Measurements from ENCODE around the gene AGBL1.

The AGBL1 gene

GRCh38 chr15:86333819-86334218 is 254.1 kb downstream of the AGBL1 start:
- no peak for DNase-seq

- DNase-seq: no peak
Measured at GRCh38 chr15:86336051-86336788, 256.5 kb downstream of the AGBL1 start.

DNA sequence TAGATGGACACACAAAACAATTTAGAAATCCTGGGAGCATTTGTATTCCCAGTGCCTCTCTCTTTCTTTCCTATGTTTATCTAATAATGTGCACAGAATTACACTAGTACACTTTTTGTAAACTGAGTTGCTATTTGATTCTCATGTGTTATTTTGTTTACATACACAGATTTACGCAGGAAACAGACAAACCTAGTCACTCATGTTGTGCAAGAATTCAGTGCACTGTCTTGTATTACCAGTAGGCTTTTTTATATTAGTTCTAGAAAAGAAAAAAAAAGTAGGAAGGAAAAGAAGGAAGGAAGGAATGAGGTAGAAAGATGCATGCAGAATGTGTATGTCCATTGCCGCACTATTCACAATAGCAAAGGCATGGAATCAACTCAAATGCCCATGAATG is 257.4 kb downstream of the AGBL1 start:
- DNase-seq: no peak

DNA sequence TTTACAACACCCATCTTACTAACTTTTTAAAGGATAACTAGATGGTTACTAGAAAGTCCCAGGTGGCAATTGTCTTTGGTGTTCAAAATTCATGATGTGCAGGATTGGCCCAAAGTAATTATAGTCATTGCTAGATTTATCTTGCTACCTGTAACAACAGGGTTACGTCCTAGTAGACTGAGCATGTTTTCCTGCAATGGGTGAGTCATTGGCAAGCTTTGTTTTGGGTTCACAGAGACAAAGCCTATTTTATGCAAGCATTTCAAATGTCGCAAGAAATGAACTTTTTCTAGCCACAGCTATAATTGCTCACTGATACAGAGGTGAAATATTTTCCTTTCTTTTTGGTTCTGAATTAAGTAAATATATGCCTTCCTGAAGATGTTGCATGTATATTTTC is 267.6 kb downstream of the AGBL1 start:
- DNase-seq: no peak

DNA sequence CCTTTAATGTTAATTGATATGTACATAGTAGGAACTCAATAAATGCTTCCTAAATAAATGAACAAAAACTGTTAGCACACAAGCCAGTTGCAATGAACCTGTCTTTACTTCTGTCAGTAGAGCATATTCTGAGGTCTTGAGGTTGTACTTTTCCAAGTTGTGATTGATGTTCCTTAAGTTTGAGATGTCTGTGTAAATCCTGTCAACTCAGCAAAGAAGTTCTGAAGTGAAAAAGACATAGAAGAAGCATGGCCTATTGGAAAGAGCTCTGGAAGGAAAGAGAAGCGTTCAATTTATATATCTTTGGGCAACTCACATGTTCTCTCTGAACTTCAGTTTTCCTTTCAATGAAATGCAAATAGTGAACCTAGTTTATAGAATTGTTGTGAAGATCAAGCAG is 269.9 kb downstream of the AGBL1 start:
- no peak for DNase-seq

GRCh38 chr15:86353213-86353612 is 273.5 kb downstream of the AGBL1 start:
- DNase-seq: no peak

- DNase-seq: no peak
Measured at GRCh38 chr15:86355361-86355760, 275.7 kb downstream of the AGBL1 start.

- DNase-seq: no peak
Measured at GRCh38 chr15:86355801-86356200, 276.1 kb downstream of the AGBL1 start.

DNA sequence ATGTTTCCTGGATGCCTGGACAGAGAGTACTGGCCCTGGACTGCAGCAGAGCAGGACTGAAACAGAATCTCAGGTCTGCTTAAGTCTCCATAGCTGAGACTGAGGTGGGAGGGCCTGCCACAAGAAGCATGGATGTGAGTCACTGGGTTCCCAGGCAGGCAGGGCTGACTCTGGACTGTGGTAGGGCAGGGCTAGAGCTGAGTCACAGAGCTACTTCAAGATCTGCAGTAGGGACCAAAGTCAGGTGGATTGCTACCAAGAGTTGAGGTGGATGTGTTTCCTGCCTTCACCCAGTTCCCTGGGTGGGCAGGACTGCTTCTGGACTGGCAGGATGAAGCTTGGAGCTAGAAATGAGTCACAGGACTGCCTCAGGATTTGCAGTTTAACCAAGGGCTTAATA is 282.9 kb downstream of the AGBL1 start:
- DNase-seq: no peak

DNA sequence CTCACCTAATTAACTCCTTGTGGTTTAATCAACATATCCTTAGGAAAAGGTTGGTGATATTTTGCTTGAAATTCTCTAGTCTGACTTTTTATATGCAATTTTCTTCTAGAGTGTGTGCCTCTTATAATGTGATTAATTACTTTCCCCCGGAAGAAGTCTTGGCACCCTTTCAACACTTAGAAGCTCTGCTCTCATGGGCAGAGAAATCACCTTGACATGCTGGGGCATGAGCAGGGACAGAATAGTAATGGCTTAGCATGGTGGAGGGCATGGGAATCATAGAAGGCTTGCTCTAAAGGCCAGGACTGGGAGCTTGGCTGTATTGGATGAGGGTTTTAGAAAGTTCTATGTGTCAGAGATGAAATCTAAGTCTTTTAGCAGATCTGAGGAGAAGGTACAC is 293.5 kb downstream of the AGBL1 start:
- no peak for DNase-seq

- DNase-seq: no peak
Measured at GRCh38 chr15:86375733-86376280, 296.1 kb downstream of the AGBL1 start.

- no peak for DNase-seq
Measured at GRCh38 chr15:86377914-86378313, 298.2 kb downstream of the AGBL1 start.

DNA sequence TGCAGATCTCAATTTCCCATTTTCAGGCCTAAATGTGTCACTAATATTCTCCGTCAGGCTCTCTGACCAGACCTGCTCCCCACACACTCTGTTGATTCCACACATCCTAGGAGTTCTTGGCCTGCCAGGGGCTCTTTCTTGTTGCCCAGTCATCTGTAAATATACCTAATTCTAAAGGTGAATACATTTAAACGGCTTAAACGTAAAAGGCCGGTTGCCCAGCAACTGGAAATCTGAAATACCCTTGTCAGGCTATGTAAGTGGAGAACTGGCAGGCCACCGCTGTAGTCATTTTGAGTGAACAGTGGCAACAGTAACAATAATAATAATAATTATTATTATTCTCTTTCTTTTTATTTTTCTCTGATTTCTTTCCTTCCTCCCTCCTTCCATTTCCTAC is 302.7 kb downstream of the AGBL1 start:
- no peak for DNase-seq

DNA sequence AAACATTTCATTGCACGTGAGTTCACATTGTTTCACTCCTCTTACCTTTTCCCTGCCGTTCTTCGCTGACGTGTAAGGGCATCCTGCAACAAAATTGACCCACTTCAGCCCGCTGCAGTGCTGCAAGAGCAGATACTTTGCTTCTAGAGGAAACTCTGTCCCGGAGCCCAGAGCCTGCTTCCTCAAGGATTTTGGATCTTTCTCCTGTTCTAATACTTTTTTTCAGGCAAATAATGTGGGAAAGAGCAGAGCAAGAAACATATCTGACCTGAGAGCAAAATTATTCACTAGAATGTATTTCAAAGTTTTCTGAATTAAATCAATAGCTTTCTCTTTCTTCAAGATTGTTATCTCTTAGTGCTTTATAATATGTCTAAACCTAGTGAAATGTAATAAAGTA is 303.9 kb downstream of the AGBL1 start:
- DNase-seq: no peak

DNA sequence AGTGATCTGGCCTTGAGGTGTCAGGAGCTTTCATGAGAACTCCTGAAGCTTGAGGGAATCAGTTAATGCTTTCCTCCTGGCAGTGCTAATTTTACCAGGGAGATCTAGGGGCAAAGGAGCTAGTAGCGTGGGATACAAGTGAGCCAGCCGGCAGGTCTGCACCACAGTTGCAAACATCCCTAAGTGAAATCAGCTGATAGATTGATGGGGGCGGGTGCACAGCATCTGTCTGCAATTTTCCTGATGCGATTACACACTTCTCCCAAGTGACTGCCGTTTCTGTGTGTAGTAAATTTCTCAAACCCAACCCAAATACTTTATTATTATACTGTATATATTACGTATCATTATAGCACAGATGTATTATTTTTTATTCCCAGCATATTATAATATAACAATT is 304.5 kb downstream of the AGBL1 start:
- DNase-seq: no peak

DNA sequence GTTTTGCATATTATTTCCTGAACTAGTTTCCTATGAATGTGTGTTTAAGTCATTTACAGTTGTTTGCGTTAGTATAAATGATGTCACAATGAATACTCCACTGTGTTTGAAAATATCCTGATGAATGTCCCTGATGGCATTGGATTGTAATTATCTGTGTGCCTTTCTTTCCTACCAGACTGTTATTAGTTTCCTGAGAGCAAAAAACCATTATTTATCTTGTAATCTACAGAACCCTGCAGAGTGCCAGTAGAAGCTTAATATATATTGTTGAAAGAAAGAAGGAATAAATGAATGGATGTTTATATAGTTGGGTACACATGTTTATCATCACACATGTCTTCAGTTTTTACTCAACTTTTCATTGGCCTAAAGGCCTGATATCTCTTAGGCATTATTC is 312.6 kb downstream of the AGBL1 start:
- no peak for DNase-seq

DNA sequence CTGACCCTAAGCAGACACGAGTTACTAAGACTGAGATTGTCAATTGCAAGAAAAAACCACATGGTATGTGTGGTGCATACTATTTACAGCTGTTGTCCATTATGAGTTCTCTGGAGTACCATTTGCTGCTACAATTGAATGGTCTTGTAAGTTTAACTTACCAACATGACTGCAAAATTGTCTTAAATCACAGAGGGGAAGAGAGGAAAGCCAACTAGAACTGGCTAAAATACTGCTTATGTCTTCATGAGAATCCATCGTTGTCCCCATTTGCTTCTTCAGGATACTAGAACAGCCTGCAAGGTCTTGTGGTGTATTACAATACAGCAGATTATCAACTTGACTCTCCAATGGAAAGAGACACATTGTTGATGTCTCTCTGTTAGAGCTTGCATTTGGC is 313.2 kb downstream of the AGBL1 start:
- DNase-seq: no peak

GRCh38 chr15:86394866-86395265 is 315.2 kb downstream of the AGBL1 start:
- DNase-seq: no peak

DNA sequence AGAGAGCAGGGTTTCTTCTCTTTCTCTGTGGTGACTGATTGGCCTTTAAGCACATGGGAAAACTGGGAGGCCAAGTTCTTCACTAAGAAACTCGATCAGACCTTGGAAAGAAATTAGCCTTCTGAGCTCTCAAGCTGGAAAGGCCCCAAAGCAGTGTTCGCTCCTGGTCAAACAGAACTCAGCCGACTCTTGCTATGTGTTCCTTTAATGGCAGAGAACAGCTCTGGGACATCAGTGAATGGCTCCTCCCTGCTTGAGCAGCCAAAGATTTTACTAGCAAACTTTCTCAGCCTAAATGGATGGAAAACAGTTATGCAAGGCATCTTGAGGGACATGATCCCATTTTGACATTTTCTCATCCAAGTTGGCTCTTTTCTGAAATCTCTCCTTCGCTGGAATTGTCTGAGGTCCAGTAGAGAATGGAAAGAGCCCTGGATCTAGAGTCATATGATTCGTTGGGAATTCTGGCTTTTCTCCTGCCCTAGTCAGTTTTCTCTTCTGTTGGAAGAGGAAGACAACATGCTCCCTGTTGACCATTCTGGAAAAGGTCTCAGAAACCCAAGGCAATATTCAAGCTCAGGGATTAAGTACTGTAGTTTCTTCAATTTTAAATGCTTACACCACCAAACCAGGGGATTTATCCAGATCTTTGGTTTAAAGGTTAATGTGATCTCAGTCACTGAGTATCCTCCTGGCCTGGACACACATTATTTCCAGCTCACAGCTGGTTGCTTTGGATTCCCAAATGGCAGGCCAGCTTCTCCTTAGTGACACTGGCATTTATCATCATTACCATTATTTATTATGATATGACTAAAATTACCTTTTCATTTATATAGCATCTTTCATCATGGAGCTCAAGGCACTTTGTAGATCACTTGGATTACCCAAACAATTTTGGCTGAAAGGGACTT is 319.6 kb downstream of the AGBL1 start:
- no peak for DNase-seq

GRCh38 chr15:86403221-86403620 is 323.6 kb downstream of the AGBL1 start:
- no peak for DNase-seq

GRCh38 chr15:86403914-86404583 is 324.4 kb downstream of the AGBL1 start:
- no peak for DNase-seq

- no peak for DNase-seq
Measured at GRCh38 chr15:86408261-86408660, 328.6 kb downstream of the AGBL1 start.

- no peak for DNase-seq
Measured at GRCh38 chr15:86411916-86412315, 332.2 kb downstream of the AGBL1 start.
